K562 (cell line): ENCODE data around the gene BNC2. TPM values are rescaled to one million over a fixed set of nuclear protein-coding genes. Genes with fewer than 3 reads are reported as not detected.

Experiments
- ATAC-seq: fragments of 200-7000 bp; cut with Tn5 transposase; 3 replicates; pipeline ENCODE4 v1.9.1; 2020; ENCODE audit warnings: moderate library complexity
- BruUV-seq: library from RNA; stranded (reverse); fragments of 400-500 nt; replicated peaks from 2 replicates; lab custom pipeline; 2021; lab: Mats Ljungman, UMichigan
- CTCF ChIA-PET: fragments of 300-600 bp; formaldehyde crosslinking; extraction: SDS; loops from one replicate; lab custom pipeline; 2021; ENCODE audit warnings: low intra/inter-chr PET ratio; lab: Yijun Ruan, JAX
- POLR2A ChIA-PET: fragments of 300-600, 350-650 bp; sonication (Branson Sonifier 250); formaldehyde crosslinking; extraction: SDS; loops from one replicate; lab custom pipeline; 2021; ENCODE audit warnings: antibody characterized with exemption, inconsistent platforms; lab: Yijun Ruan, JAX
- DNase-seq, 4 experiments: peaks; one replicate each; pipeline versions ENCODE4 v3.0.0 to v3.0.0-alpha.2; 2011 to 2018; ENCODE audit warnings: low spot score in 3 of 4, mixed read lengths in 3 of 4; ENCODE audit errors: extremely low read depth in 1 of 4
- FAIRE-seq: peaks from 2 replicates; lab custom pipeline; 2011; peaks lifted over from hg19 to GRCh38; lab: Jason Lieb, UNC
- H2AFZ ChIP-seq: 2 replicates; pipeline ENCODE4 v1.6.0; 2011; ENCODE audit warnings: low read depth, low read length, control low read depth, inconsistent platforms
- H3K27ac ChIP-seq: fragments of 200-600 bp; 3 replicates; pipeline ENCODE4 v1.8.0; 2011; ENCODE audit warnings: low read depth, mild to moderate bottlenecking, control low read depth, inconsistent platforms, low read length, moderate library complexity, mixed read lengths; ENCODE audit errors: extremely low read depth
- H3K27me3 ChIP-seq, 2 experiments: fragments of 300-600 bp in 1 of 2; 2 replicates in 1 of 2; 3 replicates in 1 of 2; pipeline versions ENCODE4 v1.6.0 to v1.8.0; 2011; ENCODE audit warnings: inconsistent platforms in 2 of 2, low read length in 2 of 2, mild to moderate bottlenecking in 1 of 2, mixed read lengths in 1 of 2, moderate library complexity in 1 of 2; ENCODE audit not compliant: control insufficient read depth in 2 of 2, insufficient read depth in 2 of 2
- H3K36me3 ChIP-seq: fragments of 300-600 bp; 3 replicates; pipeline ENCODE4 v1.8.0; 2011; ENCODE audit warnings: mild to moderate bottlenecking, low read length, inconsistent platforms; ENCODE audit not compliant: control insufficient read depth, insufficient read depth
- H3K4me1 ChIP-seq, 2 experiments: fragments of 200-600 bp in 1 of 2; replicated peaks in 1 of 2; 2 replicates in 1 of 2; 3 replicates in 1 of 2; pipeline versions ENCODE4 v1.5.1 to v1.8.0; 2011; ENCODE audit warnings: inconsistent platforms in 2 of 2, low read length in 2 of 2, mild to moderate bottlenecking in 1 of 2, mixed read lengths in 1 of 2, moderate library complexity in 1 of 2; ENCODE audit not compliant: control insufficient read depth in 2 of 2, insufficient read depth in 2 of 2
- H3K4me2 ChIP-seq: 2 replicates; pipeline ENCODE4 v1.6.1; 2011; ENCODE audit warnings: low read length, control low read depth, inconsistent platforms, mixed read lengths; ENCODE audit not compliant: insufficient read depth
- H3K4me3 ChIP-seq: fragments of 200-600 bp; sonication (generic), shearing (Covaris generic); 2 replicates; pipeline ENCODE4 v1.5.1; 2016; ENCODE audit warnings: control low read depth, inconsistent platforms
- H3K79me2 ChIP-seq: fragments of 200-600 bp; 3 replicates; pipeline ENCODE4 v1.8.0; 2011; ENCODE audit warnings: low read length, inconsistent platforms; ENCODE audit not compliant: control insufficient read depth, insufficient read depth
- H3K9ac ChIP-seq, 2 experiments: 2 replicates each; pipeline versions ENCODE4 v1.6.0 to v1.6.1; 2011; ENCODE audit warnings: low read depth in 2 of 2, low read length in 2 of 2, control low read depth in 1 of 2, inconsistent platforms in 1 of 2, mild to moderate bottlenecking in 1 of 2, mixed read lengths in 1 of 2; ENCODE audit not compliant: insufficient read depth in 1 of 2
- H3K9me1 ChIP-seq: one replicate; pipeline ENCODE4 v1.6.0; 2011; ENCODE audit warnings: inconsistent platforms, mild to moderate bottlenecking, low read length, moderate library complexity; ENCODE audit not compliant: control insufficient read depth, insufficient read depth
- H3K9me3 ChIP-seq: replicated peaks from 2 replicates; pipeline ENCODE4 v1.5.1; 2011; ENCODE audit warnings: low read depth, low read length, inconsistent platforms; ENCODE audit not compliant: control insufficient read depth, insufficient read depth
- H4K20me1 ChIP-seq: replicated peaks from 2 replicates; pipeline ENCODE4 v1.6.1; 2011; ENCODE audit warnings: low read length, inconsistent platforms, mixed read lengths; ENCODE audit not compliant: control insufficient read depth, insufficient read depth
- CAMTA2 ChIP-seq: fragments of 250-450 bp; sonication (Bioruptor Pico); conservative IDR thresholded peaks from 2 replicates; pipeline ENCODE4 v1.5.1; 2022
- CCAR2 ChIP-seq: fragments of 200-400 bp; formaldehyde crosslinking; IDR thresholded peaks from 2 replicates; pipeline ENCODE4 v1.6.1; 2017; ENCODE audit warnings: mild to moderate bottlenecking, low read depth, low read length
- CCNT2 ChIP-seq: IDR thresholded peaks from 2 replicates; pipeline ENCODE4 v1.6.1; 2011; ENCODE audit warnings: borderline replicate concordance, low read depth, mild to moderate bottlenecking, moderate library complexity, mixed read lengths, low read length; ENCODE audit not compliant: insufficient read length; ENCODE audit errors: extremely low read depth
- CHCHD3 ChIP-seq: fragments of 250-450 bp; sonication (Bioruptor Pico); IDR thresholded peaks from 2 replicates; pipeline ENCODE4 v2.1.2; 2022; ENCODE audit warnings: mild to moderate bottlenecking
- EP300 ChIP-seq: IDR thresholded peaks from 2 replicates; pipeline ENCODE4 v1.6.1; 2012; ENCODE audit warnings: low read length, improper control_type of control experiment
- KLF16 ChIP-seq: IDR thresholded peaks from 2 replicates; pipeline ENCODE4 v1.6.1; 2016; ENCODE audit warnings: antibody characterized with exemption
- MAFG ChIP-seq: fragments of 450-650 bp; conservative IDR thresholded peaks from 2 replicates; pipeline ENCODE4 v1.6.1; 2016; ENCODE audit warnings: missing genetic modification characterization, missing compliant biosample characterization
- MBD2 ChIP-seq: sonication (generic); IDR thresholded peaks from 2 replicates; pipeline ENCODE4 v1.6.1; 2016; ENCODE audit warnings: low read depth, borderline replicate concordance
- MECOM ChIP-seq: fragments of 250-450 bp; sonication (Bioruptor Pico); IDR thresholded peaks from 2 replicates; pipeline ENCODE4 v1.8.0; 2022; ENCODE audit warnings: inconsistent platforms
- NR2C2 ChIP-seq, 2 experiments: fragments of 200-800 bp in 1 of 2; sonication (Bioruptor generic) in 1 of 2; sonication (generic) in 1 of 2; formaldehyde crosslinking in 1 of 2; IDR thresholded peaks; 2 replicates each; pipeline versions ENCODE4 v1.6.1 to v1.8.0; 2016 to 2022; ENCODE audit warnings: mild to moderate bottlenecking in 1 of 2, missing compliant biosample characterization in 1 of 2, missing genetic modification characterization in 1 of 2, missing genetic modification reagents in 1 of 2
- POLR2AphosphoS2 ChIP-seq: IDR thresholded peaks from 2 replicates; pipeline ENCODE4 v1.6.1; 2012; ENCODE audit warnings: low read length, improper control_type of control experiment
- RFX1 ChIP-seq: fragments of 450-650 bp; IDR thresholded peaks from 2 replicates; pipeline ENCODE4 v1.6.1; 2016; ENCODE audit warnings: mild to moderate bottlenecking, moderate library complexity
- ZC3H8 ChIP-seq: fragments of 450-650 bp; IDR thresholded peaks from 2 replicates; pipeline ENCODE4 v1.6.1; 2017
- ZKSCAN1 ChIP-seq: fragments of 150-350 bp; IDR thresholded peaks from 2 replicates; pipeline ENCODE4 v1.6.1; 2016; ENCODE audit warnings: low read depth, low read length
- ZNF24 ChIP-seq: fragments of 450-650 bp; IDR thresholded peaks from 2 replicates; pipeline ENCODE4 v1.6.1; 2016
- ZNF347 ChIP-seq: fragments of 450-650 bp; formaldehyde crosslinking; IDR thresholded peaks from 2 replicates; pipeline ENCODE4 v1.4.0; 2020; ENCODE audit warnings: low read depth, mild to moderate bottlenecking, moderate library complexity
- WGBS: fragments of 100-300 bp; shearing (Covaris generic); methylation state at CpG from one replicate; pipeline ENCODE4 v1.1.6; 2016; ENCODE audit warnings: low coverage, mixed read lengths; ENCODE audit not compliant: insufficient coverage; ENCODE audit errors: missing lambda C conversion rate; 5-methylcytosine and 5-hydroxymethylcytosine counted together
- in situ Hi-C: fragments of 300-500 bp; cut with MboI; formaldehyde crosslinking; loops from 4 replicates; pipeline ENCODE4 v1.15.0; 2018; ENCODE audit warnings: inconsistent platforms, mixed read lengths
- intact Hi-C: fragments of 100-400 bp; cut with micrococcal nuclease; formaldehyde crosslinking; loops from 2 replicates; pipeline ENCODE4 v1.14.2; 2022
- polyA plus RNA-seq, 8 experiments: library from polyadenylated mRNA; depleted of rRNA in 4 of 8; stranded (reverse) in 5 of 8; unstranded in 3 of 8; fragments of >200 nt; fragmentation: Nextera tagmentation in 2 of 8; fragmentation: Illumina TruSeq in 1 of 8; extraction: Ambion mirVana in 2 of 8; extraction: Trizol in 1 of 8; gene quantifications; 2 replicates each; pipeline versions ENCODE4 v1.2.1 to v1.2.3, GENCODE V29; 2011 to 2014; ENCODE audit warnings: inconsistent platforms in 1 of 8, missing spikeins in 1 of 8
- total RNA-seq, 7 experiments: library from RNA; depleted of rRNA in 6 of 7; stranded (reverse); fragments of >200 nt in 6 of 7; fragmentation: Illumina TruSeq in 2 of 7; extraction: Trizol in 2 of 7; gene quantifications; 2 replicates each; pipeline versions ENCODE4 v1.2.1 to v1.2.3, GENCODE V29; 2011 to 2021; ENCODE audit warnings: low replicate concordance in 1 of 7
- TF ChIP-seq, protein P1 (sequence below): IDR thresholded peaks from 2 replicates; pipeline ENCODE4 v1.6.1; 2014; ENCODE audit warnings: antibody characterized with exemption
- TF ChIP-seq, protein P2 (sequence below): fragments of 250-450 bp; sonication (Bioruptor Pico); IDR thresholded peaks from 2 replicates; pipeline ENCODE4 v1.5.0; 2020; ENCODE audit warnings: mild to moderate bottlenecking
- TF ChIP-seq, protein P3 (sequence below): fragments of 450-650 bp; IDR thresholded peaks from 2 replicates; pipeline ENCODE4 v1.6.1; 2016; ENCODE audit warnings: low read depth, mild to moderate bottlenecking, moderate library complexity
- TF ChIP-seq, protein P4 (sequence below): fragments of 450-650 bp; formaldehyde crosslinking; IDR thresholded peaks from 2 replicates; pipeline ENCODE4 v1.4.0; 2020; ENCODE audit warnings: mild to moderate bottlenecking, moderate library complexity

The BNC2 gene
- total and polyA plus RNA-seq, 9 of the 15 experiments (the other 6 are each of a cell fraction or from before 2014, with no cell fraction given): not detected

- TF ChIP-seq, protein P1, sequence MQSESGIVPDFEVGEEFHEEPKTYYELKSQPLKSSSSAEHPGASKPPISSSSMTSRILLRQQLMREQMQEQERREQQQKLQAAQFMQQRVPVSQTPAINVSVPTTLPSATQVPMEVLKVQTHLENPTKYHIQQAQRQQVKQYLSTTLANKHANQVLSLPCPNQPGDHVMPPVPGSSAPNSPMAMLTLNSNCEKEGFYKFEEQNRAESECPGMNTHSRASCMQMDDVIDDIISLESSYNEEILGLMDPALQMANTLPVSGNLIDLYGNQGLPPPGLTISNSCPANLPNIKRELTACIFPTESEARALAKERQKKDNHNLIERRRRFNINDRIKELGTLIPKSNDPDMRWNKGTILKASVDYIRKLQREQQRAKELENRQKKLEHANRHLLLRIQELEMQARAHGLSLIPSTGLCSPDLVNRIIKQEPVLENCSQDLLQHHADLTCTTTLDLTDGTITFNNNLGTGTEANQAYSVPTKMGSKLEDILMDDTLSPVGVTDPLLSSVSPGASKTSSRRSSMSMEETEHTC: no peak
- TF ChIP-seq ZNF347 (CRISPR knock-in tag): no peak
- no peak for TF ChIP-seq MBD2
- no peak for TF ChIP-seq ZNF24
Measured at GRCh38 chr9:16419124-16419523, 451.3 kb downstream of the BNC2 start (continued).

- no TSS peak for BruUV-seq
- intact Hi-C loops (no loop called here), in situ Hi-C loops (no loop called here)
- POLR2A ChIA-PET: no interaction called here
- Histone ChIP-seq H3K9ac (no peak overlapping the region), H3K9me1 (no peaks in the 10 kb centered on the region), H3K4me3 (no peak overlapping the region), H4K20me1 (no peaks in the 10 kb centered on the region), H3K79me2 (no peaks in the 10 kb centered on the region), H2AFZ (no peak overlapping the region), H3K27me3 (no peaks in the 10 kb centered on the region), H3K4me1 (no peaks in the 10 kb centered on the region), H3K27ac (no peak overlapping the region), H3K9me3 (no peaks in the 10 kb centered on the region), H3K4me2 (no peak overlapping the region), H3K36me3 (no peaks in the 10 kb centered on the region)
- 0% methylated on average over 5 of the region's 6 CpGs for WGBS
- no peak for ATAC-seq
- CTCF ChIA-PET: no interaction called here
- FAIRE-seq: no peak
- DNase-seq: no peak
- TF ChIP-seq ZKSCAN1: no peak
- TF ChIP-seq POLR2AphosphoS2: no peak
- no peak for TF ChIP-seq ZC3H8
- TF ChIP-seq, protein P2, sequence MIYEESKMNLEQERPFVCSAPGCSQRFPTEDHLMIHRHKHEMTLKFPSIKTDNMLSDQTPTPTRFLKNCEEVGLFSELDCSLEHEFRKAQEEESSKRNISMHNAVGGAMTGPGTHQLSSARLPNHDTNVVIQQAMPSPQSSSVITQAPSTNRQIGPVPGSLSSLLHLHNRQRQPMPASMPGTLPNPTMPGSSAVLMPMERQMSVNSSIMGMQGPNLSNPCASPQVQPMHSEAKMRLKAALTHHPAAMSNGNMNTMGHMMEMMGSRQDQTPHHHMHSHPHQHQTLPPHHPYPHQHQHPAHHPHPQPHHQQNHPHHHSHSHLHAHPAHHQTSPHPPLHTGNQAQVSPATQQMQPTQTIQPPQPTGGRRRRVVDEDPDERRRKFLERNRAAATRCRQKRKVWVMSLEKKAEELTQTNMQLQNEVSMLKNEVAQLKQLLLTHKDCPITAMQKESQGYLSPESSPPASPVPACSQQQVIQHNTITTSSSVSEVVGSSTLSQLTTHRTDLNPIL (CRISPR knock-in tag): no peak
- TF ChIP-seq, protein P3, sequence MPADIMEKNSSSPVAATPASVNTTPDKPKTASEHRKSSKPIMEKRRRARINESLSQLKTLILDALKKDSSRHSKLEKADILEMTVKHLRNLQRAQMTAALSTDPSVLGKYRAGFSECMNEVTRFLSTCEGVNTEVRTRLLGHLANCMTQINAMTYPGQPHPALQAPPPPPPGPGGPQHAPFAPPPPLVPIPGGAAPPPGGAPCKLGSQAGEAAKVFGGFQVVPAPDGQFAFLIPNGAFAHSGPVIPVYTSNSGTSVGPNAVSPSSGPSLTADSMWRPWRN: no peak
- TF ChIP-seq, protein P4, sequence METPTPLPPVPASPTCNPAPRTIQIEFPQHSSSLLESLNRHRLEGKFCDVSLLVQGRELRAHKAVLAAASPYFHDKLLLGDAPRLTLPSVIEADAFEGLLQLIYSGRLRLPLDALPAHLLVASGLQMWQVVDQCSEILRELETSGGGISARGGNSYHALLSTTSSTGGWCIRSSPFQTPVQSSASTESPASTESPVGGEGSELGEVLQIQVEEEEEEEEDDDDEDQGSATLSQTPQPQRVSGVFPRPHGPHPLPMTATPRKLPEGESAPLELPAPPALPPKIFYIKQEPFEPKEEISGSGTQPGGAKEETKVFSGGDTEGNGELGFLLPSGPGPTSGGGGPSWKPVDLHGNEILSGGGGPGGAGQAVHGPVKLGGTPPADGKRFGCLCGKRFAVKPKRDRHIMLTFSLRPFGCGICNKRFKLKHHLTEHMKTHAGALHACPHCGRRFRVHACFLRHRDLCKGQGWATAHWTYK: no peak
- TF ChIP-seq CCNT2: no peak
- no peak for TF ChIP-seq KLF16
- no peak for TF ChIP-seq CCAR2
- TF ChIP-seq CHCHD3 (CRISPR knock-in tag): no peak
- no peak for TF ChIP-seq NR2C2 (CRISPR knock-in tag; IDR thresholded peaks at IDR 0.05)
- TF ChIP-seq NR2C2 (tag; IDR thresholded peaks at IDR 0.05): no peak
- no peak for TF ChIP-seq MECOM (CRISPR knock-in tag)
- no peak for TF ChIP-seq EP300
- no peak for TF ChIP-seq RFX1
- no peak for TF ChIP-seq CAMTA2 (CRISPR knock-in tag)
- no peak for TF ChIP-seq MAFG (tag)
Measured at GRCh38 chr9:16418721-16419120, 451.7 kb downstream of the BNC2 start.
